ENCODE measurements around the gene NRF1. TPM values are rescaled to one million over a fixed set of nuclear protein-coding genes. Genes with fewer than 3 reads are reported as not detected.

Gene NRF1
- total RNA-seq, 1 experiment from 2014 or later = 15.7 TPM

GRCh38 chr7:129801882-129802281 lies 190.4 kb downstream of the NRF1 start:
- DNase-seq (ENCODE audit: low read depth) = no peak

- no peak for DNase-seq (ENCODE audit: low read depth)
These were observed 192.1 kb downstream of the NRF1 start for GRCh38 chr7:129803546-129804081.

GRCh38 chr7:129804111-129804889 lies 192.8 kb downstream of the NRF1 start:
- DNase-seq (ENCODE audit: low read depth) = no peak

GRCh38 chr7:129804890-129805719 lies 193.6 kb downstream of the NRF1 start:
- peak; percentile 66 for DNase-seq (ENCODE audit: low read depth)

Other genes starting within 250 kb of the NRF1 start
- 9.2 and 9.6 TPM in 2 replicates for gene STRIP2, start 177.3 kb upstream of the NRF1 start, total RNA-seq (2014; rRNA removed; shearing (Covaris generic))
- 2.2 and 2.7 TPM in 2 replicates for gene SMKR1, start 109.2 kb upstream of the NRF1 start, total RNA-seq (2014; rRNA removed; shearing (Covaris generic))

All from Daoy (cell line).